Caco-2 (cell line): ENCODE results near the gene LGR6. TPM values are rescaled to one million over a fixed set of nuclear protein-coding genes. Genes with fewer than 3 reads are reported as not detected.

Experiments used
- BruUV-seq: library from RNA; stranded (reverse); fragments of 400-500 nt; replicated peaks from 2 replicates; lab custom pipeline; 2021; lab: Mats Ljungman, UMichigan
- CTCF ChIA-PET: fragments of 300-600 bp; sonication (Branson Sonifier 250); formaldehyde crosslinking; loops from one replicate; lab custom pipeline; 2022; ENCODE audit warnings: antibody characterized with exemption; lab: Charles Lee
- POLR2A ChIA-PET: fragments of 300-600 bp; sonication (Branson Sonifier 250); formaldehyde crosslinking; loops from one replicate; lab custom pipeline; 2022; ENCODE audit warnings: antibody characterized with exemption; lab: Charles Lee
- DNase-seq, 2 experiments: peaks; one replicate each; pipeline versions ENCODE4 v3.0.0 to v3.0.0-alpha.2; 2020 to 2022
- H3K27me3 ChIP-seq: replicated peaks from 2 replicates; pipeline ENCODE4 v1.6.0; 2011; ENCODE audit warnings: low read length; ENCODE audit not compliant: control insufficient read depth, insufficient read depth
- H3K36me3 ChIP-seq: 2 replicates; pipeline ENCODE4 v1.5.1; 2011; ENCODE audit warnings: low read length; ENCODE audit not compliant: control insufficient read depth, insufficient read depth
- H3K4me1 ChIP-seq: fragments of 250-450 bp; sonication (Bioruptor Pico); 2 replicates; pipeline ENCODE4 v1.5.1; 2020; ENCODE audit warnings: mild to moderate bottlenecking
- H3K4me3 ChIP-seq: 2 replicates; pipeline ENCODE4 v1.5.1; 2011; ENCODE audit warnings: low read depth, mild to moderate bottlenecking, control low read depth, low read length
- H3K9me3 ChIP-seq: fragments of 250-450 bp; sonication (Bioruptor Pico); 2 replicates; pipeline ENCODE4 v1.5.1; 2020; ENCODE audit warnings: mild to moderate bottlenecking, moderate library complexity
- H3K27ac Mint-ChIP-seq: one replicate; pipeline ENCODE4 v1.8.0; 2022; ENCODE audit warnings: mixed read lengths; ENCODE audit not compliant: unreplicated experiment
- H3K27me3 Mint-ChIP-seq: one replicate; pipeline ENCODE4 v1.8.0; 2022; ENCODE audit warnings: mixed read lengths; ENCODE audit not compliant: insufficient read depth, unreplicated experiment
- H3K36me3 Mint-ChIP-seq: one replicate; pipeline ENCODE4 v1.8.0; 2022; ENCODE audit warnings: mild to moderate bottlenecking, mixed read lengths; ENCODE audit not compliant: insufficient read depth, unreplicated experiment
- H3K4me1 Mint-ChIP-seq: one replicate; pipeline ENCODE4 v1.8.0; 2022; ENCODE audit warnings: low read depth, mixed read lengths; ENCODE audit not compliant: unreplicated experiment
- H3K4me3 Mint-ChIP-seq: one replicate; pipeline ENCODE4 v1.8.0; 2022; ENCODE audit warnings: mild to moderate bottlenecking, moderate library complexity, mixed read lengths; ENCODE audit not compliant: unreplicated experiment
- H3K9me3 Mint-ChIP-seq: one replicate; pipeline ENCODE4 v1.8.0; 2022; ENCODE audit warnings: mixed read lengths; ENCODE audit not compliant: unreplicated experiment
- CTCF ChIP-seq, 2 experiments: fragments of 200-600 bp in 1 of 2; IDR thresholded peaks; 1 replicate in 1 of 2; 2 replicates in 1 of 2; pipeline versions ENCODE4 v1.5.1 to v1.8.0; 2011 to 2022; ENCODE audit warnings: antibody characterized with exemption in 1 of 2, control low read depth in 1 of 2, inconsistent platforms in 1 of 2, low read depth in 1 of 2, low read length in 1 of 2, mild to moderate bottlenecking in 1 of 2, moderate library complexity in 1 of 2; ENCODE audit not compliant: insufficient read depth in 1 of 2, severe bottlenecking in 1 of 2, unreplicated experiment in 1 of 2
- intact Hi-C: fragments of 100-400 bp; cut with micrococcal nuclease; formaldehyde crosslinking; loops from one replicate; pipeline ENCODE4 v1.10.0; 2022; ENCODE audit not compliant: unreplicated experiment
- total RNA-seq: library from RNA; stranded (reverse); gene quantifications from 2 replicates; pipeline ENCODE4 v1.2.3, GENCODE V29; 2022

LGR6 gene
- total RNA-seq, 1 experiment from 2014 or later = 0.36 TPM

GRCh38 chr1:202162418-202163280 lies 30.9 kb upstream of the LGR6 start:
- no peaks in the 10 kb centered on the region for H3K27me3 Mint-ChIP-seq
- ChIA-PET CTCF (no interaction called here), POLR2A (no interaction called here)
- no peaks in the 10 kb centered on the region for H3K9me3 Mint-ChIP-seq
- Histone ChIP-seq H3K4me3 (no peak overlapping the region), H3K9me3 (no peaks in the 10 kb centered on the region), H3K4me1 (peaks cover 7% of the 10 kb centered on the region; the same call in 1 of the 2 replicates), H3K36me3 (no peaks in the 10 kb centered on the region), H3K27me3 (no peaks in the 10 kb centered on the region)
- H3K4me1 Mint-ChIP-seq = no peaks in the 10 kb centered on the region
- no peak for DNase-seq
- no peak for TF ChIP-seq CTCF (IDR thresholded peaks at IDR 0.05; ENCODE audit: insufficient read depth in 1 of 2, low read depth in 1 of 2, low read length in 1 of 2, severe bottlenecking in 1 of 2, unreplicated experiment in 1 of 2)
- H3K27ac Mint-ChIP-seq = peak overlapping the region; percentile 15
- intact Hi-C loops = no loop called here
- no TSS peak for BruUV-seq
- H3K36me3 Mint-ChIP-seq = no peaks in the 10 kb centered on the region
- no peak overlapping the region for H3K4me3 Mint-ChIP-seq

DNA sequence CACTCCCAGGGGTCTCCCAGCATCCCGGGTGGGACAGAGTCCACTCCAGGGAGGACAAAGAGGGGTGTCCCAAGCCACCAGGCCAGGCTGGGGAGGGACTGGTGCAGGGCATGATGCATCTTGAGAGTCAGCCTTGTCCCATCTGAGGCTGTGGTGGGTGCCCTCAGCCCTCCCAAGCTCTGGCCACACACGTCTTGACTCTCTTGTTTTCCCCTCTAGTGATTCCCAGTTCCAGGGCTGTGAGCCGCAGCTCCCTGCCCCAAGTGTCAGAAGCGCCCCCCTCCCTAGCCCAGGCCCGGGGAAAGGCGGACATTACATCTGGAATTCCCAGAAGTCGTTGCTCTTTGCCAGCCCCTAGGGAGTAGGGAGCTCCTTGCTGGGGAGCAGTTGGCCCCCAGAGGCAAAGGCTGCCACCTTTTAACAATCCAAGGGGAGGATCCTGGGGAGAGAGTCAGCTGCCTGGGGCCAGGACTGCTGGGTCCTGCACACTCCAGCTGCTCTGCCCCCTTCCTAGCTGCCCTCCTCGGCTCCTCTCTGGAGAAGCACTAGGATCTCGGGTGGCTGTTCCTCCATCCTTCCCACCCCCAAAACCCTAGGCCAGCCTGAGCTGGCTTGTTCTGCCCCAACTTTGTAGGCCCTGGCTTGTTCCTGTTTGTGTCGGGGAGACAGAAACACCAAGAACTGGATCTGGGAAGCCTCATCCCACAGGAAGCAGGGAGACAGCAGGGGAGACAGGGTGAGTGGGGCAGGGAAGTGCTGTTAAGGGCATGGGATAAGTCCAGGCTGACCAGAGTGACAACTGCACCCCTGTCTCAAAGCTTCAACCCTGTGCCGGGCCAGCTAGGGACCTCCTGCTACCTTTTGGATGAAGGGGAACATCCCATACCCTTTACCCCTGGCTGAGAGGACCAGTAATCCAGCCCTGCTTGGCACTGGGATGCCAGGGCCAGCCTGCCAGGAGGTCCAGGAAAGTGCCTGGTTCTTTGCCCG lies 30.0 kb upstream of the LGR6 start:
- POLR2A ChIA-PET = no interaction called here
- CTCF ChIA-PET = no interaction called here

More for the DNA sequence above, 30.0 kb upstream of the LGR6 start:
- H3K36me3 ChIP-seq = no peaks in the 10 kb centered on the region
- DNase-seq = no peak
- no peaks in the 10 kb centered on the region for H3K27me3 Mint-ChIP-seq
- H3K27me3 ChIP-seq = no peaks in the 10 kb centered on the region
- peak overlapping the region; percentile 15 for H3K27ac Mint-ChIP-seq
- no TSS peak for BruUV-seq
- no peaks in the 10 kb centered on the region for H3K9me3 ChIP-seq
- no peaks in the 10 kb centered on the region for H3K36me3 Mint-ChIP-seq
- H3K4me1 ChIP-seq = peaks cover 7% of the 10 kb centered on the region; the same call in 1 of the 2 replicates
- no peak overlapping the region for H3K4me3 Mint-ChIP-seq
- H3K4me1 Mint-ChIP-seq = no peaks in the 10 kb centered on the region
- no peaks in the 10 kb centered on the region for H3K9me3 Mint-ChIP-seq
- H3K4me3 ChIP-seq = no peak overlapping the region
- no peak for TF ChIP-seq CTCF (IDR thresholded peaks at IDR 0.05; ENCODE audit: insufficient read depth in 1 of 2, low read depth in 1 of 2, low read length in 1 of 2, severe bottlenecking in 1 of 2, unreplicated experiment in 1 of 2)
- intact Hi-C loops = no loop called here
